ENCODE measurements around the gene LIN28A. TPM values are rescaled to one million over a fixed set of nuclear protein-coding genes. Genes with fewer than 3 reads are reported as not detected.
"Not testable (repeated sequence)": the region's sequence is repeated elsewhere in the genome, so short reads cannot be mapped to it uniquely, and the experiment has no call there.

LIN28A gene
- total RNA-seq, 4 donors from 2014 or later, result not detected

GRCh38 chr1:26373281-26373680 lies 37.3 kb upstream of the LIN28A start:
- no peaks in the 10 kb centered on the region for H3K36me3 ChIP-seq
- no peaks in the 10 kb centered on the region for H3K27me3 ChIP-seq
- TF ChIP-seq, protein P1, sequence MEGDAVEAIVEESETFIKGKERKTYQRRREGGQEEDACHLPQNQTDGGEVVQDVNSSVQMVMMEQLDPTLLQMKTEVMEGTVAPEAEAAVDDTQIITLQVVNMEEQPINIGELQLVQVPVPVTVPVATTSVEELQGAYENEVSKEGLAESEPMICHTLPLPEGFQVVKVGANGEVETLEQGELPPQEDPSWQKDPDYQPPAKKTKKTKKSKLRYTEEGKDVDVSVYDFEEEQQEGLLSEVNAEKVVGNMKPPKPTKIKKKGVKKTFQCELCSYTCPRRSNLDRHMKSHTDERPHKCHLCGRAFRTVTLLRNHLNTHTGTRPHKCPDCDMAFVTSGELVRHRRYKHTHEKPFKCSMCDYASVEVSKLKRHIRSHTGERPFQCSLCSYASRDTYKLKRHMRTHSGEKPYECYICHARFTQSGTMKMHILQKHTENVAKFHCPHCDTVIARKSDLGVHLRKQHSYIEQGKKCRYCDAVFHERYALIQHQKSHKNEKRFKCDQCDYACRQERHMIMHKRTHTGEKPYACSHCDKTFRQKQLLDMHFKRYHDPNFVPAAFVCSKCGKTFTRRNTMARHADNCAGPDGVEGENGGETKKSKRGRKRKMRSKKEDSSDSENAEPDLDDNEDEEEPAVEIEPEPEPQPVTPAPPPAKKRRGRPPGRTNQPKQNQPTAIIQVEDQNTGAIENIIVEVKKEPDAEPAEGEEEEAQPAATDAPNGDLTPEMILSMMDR (IDR thresholded peaks at IDR 0.05), result no peak
- TF ChIP-seq EP300 (IDR thresholded peaks at IDR 0.05; ENCODE audit: low read depth) (no peak), POLR2AphosphoS5 (IDR thresholded peaks at IDR 0.05) (no peak), POLR2A (IDR thresholded peaks at IDR 0.05) (no peak)
- no peaks in the 10 kb centered on the region for H3K9me3 ChIP-seq
- intact Hi-C loops (cut with DNase I; ENCODE audit: low total_unique reads), result no loop called here
- no peak overlapping the region for H3K27ac ChIP-seq
- DNase-seq, result no peak
- H3K4me1 ChIP-seq, result peaks cover 0 to 4% (median 2%) of the 10 kb centered on the region in 4 donors
- in situ Hi-C loops (cut with MboI; ENCODE audit: low pct_ligation_motif_present in 1 of 4, low pct_unique_long_range_greater_than_20kb in 1 of 4, low sequenced_read_pairs in 3 of 4), result no loop called here
- 71 to 76% methylated on average over 4 of the region's 4 CpGs for whole genome bisulfite sequencing, 2 donors (ENCODE audit: low coverage in 1 of 2)
- H3K4me3 ChIP-seq, result no peak overlapping the region

DNA sequence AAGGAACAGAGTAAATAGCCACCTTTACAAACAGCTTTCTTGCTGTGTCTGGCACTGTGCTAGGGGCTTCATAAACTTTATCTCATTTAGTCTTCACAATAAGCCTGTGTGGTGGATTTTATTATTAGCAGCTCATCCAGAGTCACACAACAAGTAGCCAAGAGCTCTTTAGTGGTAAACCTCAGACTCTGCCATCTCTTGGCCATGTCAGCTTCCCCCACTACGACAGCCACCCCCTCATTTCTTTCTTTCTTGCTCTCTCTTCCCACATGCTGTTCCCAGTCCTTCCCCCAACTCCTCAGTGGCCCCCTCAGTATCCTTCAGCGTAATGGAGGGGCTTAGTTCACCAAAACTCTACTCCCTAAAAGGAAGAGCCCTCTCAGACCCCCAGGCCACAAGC lies 36.8 kb upstream of the LIN28A start:
- WGBS, 2 donors (ENCODE audit: low coverage in 1 of 2), result 43 to 48% methylated on average over 2 of the region's 2 CpGs
- intact Hi-C loops (cut with DNase I; ENCODE audit: low total_unique reads), result no loop called here

GRCh38 chr1:26374361-26374760 lies 36.3 kb upstream of the LIN28A start:
- H3K4me1 ChIP-seq; H3K9me3 ChIP-seq; DNase-seq; H3K4me3 ChIP-seq; H3K36me3 ChIP-seq; intact Hi-C loops (cut with DNase I; ENCODE audit: low total_unique reads); H3K27me3 ChIP-seq; H3K27ac ChIP-seq; in situ Hi-C loops (cut with MboI; ENCODE audit: low pct_ligation_motif_present in 1 of 4, low pct_unique_long_range_greater_than_20kb in 1 of 4, low sequenced_read_pairs in 3 of 4): not testable (repeated sequence)
- WGBS, 2 donors (ENCODE audit: low coverage in 1 of 2), result 57% methylated on average over 2 of the region's 2 CpGs; no CpG with 5 or more reads in 1 of the 2 donors

More for the DNA sequence above, 36.8 kb upstream of the LIN28A start:
- Histone ChIP-seq H3K4me3 (no peak overlapping the region), H3K9me3 (no peaks in the 10 kb centered on the region), H3K36me3 (no peaks in the 10 kb centered on the region), H3K27ac (no peak overlapping the region), H3K4me1 (peaks cover 0 to 6% (median 3%) of the 10 kb centered on the region in 4 donors), H3K27me3 (no peaks in the 10 kb centered on the region)
- in situ Hi-C loops (cut with MboI; ENCODE audit: low pct_ligation_motif_present in 1 of 4, low pct_unique_long_range_greater_than_20kb in 1 of 4, low sequenced_read_pairs in 3 of 4), result no loop called here
- TF ChIP-seq POLR2A (IDR thresholded peaks at IDR 0.05) (no peak), EP300 (IDR thresholded peaks at IDR 0.05; ENCODE audit: low read depth) (no peak), POLR2AphosphoS5 (IDR thresholded peaks at IDR 0.05) (no peak)
- TF ChIP-seq, protein P1 (IDR thresholded peaks at IDR 0.05), result no peak
- DNase-seq, result no peak

DNA sequence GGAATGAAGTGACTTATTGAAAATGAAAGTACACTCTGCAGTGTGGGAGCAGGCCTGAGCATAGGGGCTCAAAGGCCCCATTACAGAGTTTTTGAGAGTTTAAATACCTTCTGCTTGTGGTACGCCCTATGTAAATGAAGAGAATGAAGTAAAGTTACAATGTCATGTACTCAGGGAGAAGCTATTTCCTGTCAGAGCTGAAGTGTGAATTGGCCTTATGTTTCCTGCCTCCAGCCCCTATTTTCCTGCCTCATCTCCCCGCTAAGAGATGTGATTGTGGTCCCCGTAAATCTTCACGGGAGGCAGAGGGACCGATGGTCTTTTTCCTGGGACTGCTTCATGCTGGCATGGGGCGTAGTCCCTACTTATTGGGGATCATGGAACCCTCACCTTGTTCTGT lies 35.5 kb upstream of the LIN28A start:
- Histone ChIP-seq H3K36me3 (no peaks in the 10 kb centered on the region), H3K9me3 (no peaks in the 10 kb centered on the region), H3K4me1 (peaks cover 0 to 6% (median 3%) of the 10 kb centered on the region in 4 donors), H3K27ac (no peak overlapping the region), H3K27me3 (no peaks in the 10 kb centered on the region), H3K4me3 (no peak overlapping the region)
- in situ Hi-C loops (cut with MboI; ENCODE audit: low pct_ligation_motif_present in 1 of 4, low pct_unique_long_range_greater_than_20kb in 1 of 4, low sequenced_read_pairs in 3 of 4) (no loop called here), intact Hi-C loops (cut with DNase I; ENCODE audit: low total_unique reads) (no loop called here)
- DNase-seq, result no peak
- WGBS, 2 donors (ENCODE audit: low coverage in 1 of 2), result 40 to 58% methylated on average over 1 to 6 of the region's 6 CpGs
- TF ChIP-seq EP300 (IDR thresholded peaks at IDR 0.05; ENCODE audit: low read depth) (no peak), POLR2A (IDR thresholded peaks at IDR 0.05) (no peak), POLR2AphosphoS5 (IDR thresholded peaks at IDR 0.05) (no peak)
- TF ChIP-seq, protein P1 (IDR thresholded peaks at IDR 0.05), result no peak

DNA sequence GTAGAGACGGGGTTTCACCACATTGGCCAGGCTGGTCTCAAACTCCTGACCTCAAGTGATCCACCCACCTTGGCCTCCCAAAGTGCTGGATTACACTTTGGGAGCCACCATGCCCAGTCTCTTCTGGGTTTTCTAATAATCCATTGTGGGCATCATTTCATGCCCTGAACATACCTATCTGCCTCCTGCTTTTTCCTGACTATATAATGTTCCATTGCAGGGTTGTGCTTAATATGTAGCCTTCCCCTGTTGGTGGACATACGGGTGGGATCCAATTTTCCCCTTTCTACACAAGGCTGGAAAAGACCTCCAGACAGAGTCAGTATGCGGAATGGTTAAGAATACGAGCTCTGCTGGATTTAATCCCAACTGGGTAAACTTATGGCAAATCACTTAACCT lies 34.6 kb upstream of the LIN28A start:
- peaks cover 0 to 6% (median 3%) of the 10 kb centered on the region in 4 donors for H3K4me1 ChIP-seq
- no peaks in the 10 kb centered on the region for H3K9me3 ChIP-seq
- intact Hi-C loops (cut with DNase I; ENCODE audit: low total_unique reads), result no loop called here
- DNase-seq, result no peak
- no peaks in the 10 kb centered on the region for H3K27me3 ChIP-seq
- in situ Hi-C loops (cut with MboI; ENCODE audit: low pct_ligation_motif_present in 1 of 4, low pct_unique_long_range_greater_than_20kb in 1 of 4, low sequenced_read_pairs in 3 of 4), result no loop called here
- TF ChIP-seq EP300 (IDR thresholded peaks at IDR 0.05; ENCODE audit: low read depth) (no peak), POLR2A (IDR thresholded peaks at IDR 0.05) (no peak), POLR2AphosphoS5 (IDR thresholded peaks at IDR 0.05) (no peak)
- TF ChIP-seq, protein P1 (IDR thresholded peaks at IDR 0.05), result no peak
- WGBS, 2 donors (ENCODE audit: low coverage in 1 of 2), result 94% methylated on average over 4 of the region's 4 CpGs; no CpG with 5 or more reads in 1 of the 2 donors
- H3K36me3 ChIP-seq, result no peaks in the 10 kb centered on the region
- no peak overlapping the region for H3K27ac ChIP-seq
- H3K4me3 ChIP-seq, result no peak overlapping the region

Data from transverse colon (tissue), 4 donors.